Activated naive CD4-positive, alpha-beta T cell treated with anti-CD3 and anti-CD28 coated beads for 36 hours (primary cell): ENCODE data around the gene GEMIN7. TPM values are rescaled to one million over a fixed set of nuclear protein-coding genes. Genes with fewer than 3 reads are reported as not detected.

Experiments used
- CTCF ChIA-PET: fragments of 350-600 bp; sonication (Branson Sonifier 250); formaldehyde crosslinking; loops from one replicate; lab custom pipeline; 2021; ENCODE audit warnings: antibody characterized with exemption; lab: Charles Lee
- DNase-seq: peaks from one replicate; pipeline ENCODE4 v3.0.0-alpha.2; 2020
- H3K27ac Mint-ChIP-seq: one replicate; pipeline ENCODE4 v1.8.0; 2021; ENCODE audit warnings: mild to moderate bottlenecking, mixed read lengths
- H3K27me3 Mint-ChIP-seq: one replicate; pipeline ENCODE4 v1.8.0; 2021; ENCODE audit warnings: low read depth, mixed read lengths
- H3K36me3 Mint-ChIP-seq: one replicate; pipeline ENCODE4 v1.8.0; 2021; ENCODE audit warnings: low read depth, mixed read lengths
- H3K4me1 Mint-ChIP-seq: one replicate; pipeline ENCODE4 v1.8.0; 2021; ENCODE audit warnings: low read depth, mixed read lengths
- H3K4me3 Mint-ChIP-seq: one replicate; pipeline ENCODE4 v1.8.0; 2021; ENCODE audit warnings: mild to moderate bottlenecking, moderate library complexity, mixed read lengths
- H3K9me3 Mint-ChIP-seq: one replicate; pipeline ENCODE4 v1.8.0; 2021; ENCODE audit warnings: mixed read lengths
- intact Hi-C: fragments of 100-400 bp; cut with micrococcal nuclease; formaldehyde crosslinking; loops from one replicate; pipeline ENCODE4 v1.15.1; 2023
- total RNA-seq, 2 experiments: library from RNA; stranded (reverse); gene quantifications; one replicate each; pipeline ENCODE4 v1.2.3, GENCODE V29; 2021

GEMIN7 gene, protein sequence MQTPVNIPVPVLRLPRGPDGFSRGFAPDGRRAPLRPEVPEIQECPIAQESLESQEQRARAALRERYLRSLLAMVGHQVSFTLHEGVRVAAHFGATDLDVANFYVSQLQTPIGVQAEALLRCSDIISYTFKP
- 10 to 100 TPM; 14.7 to 15.4 TPM for total RNA-seq

DNA sequence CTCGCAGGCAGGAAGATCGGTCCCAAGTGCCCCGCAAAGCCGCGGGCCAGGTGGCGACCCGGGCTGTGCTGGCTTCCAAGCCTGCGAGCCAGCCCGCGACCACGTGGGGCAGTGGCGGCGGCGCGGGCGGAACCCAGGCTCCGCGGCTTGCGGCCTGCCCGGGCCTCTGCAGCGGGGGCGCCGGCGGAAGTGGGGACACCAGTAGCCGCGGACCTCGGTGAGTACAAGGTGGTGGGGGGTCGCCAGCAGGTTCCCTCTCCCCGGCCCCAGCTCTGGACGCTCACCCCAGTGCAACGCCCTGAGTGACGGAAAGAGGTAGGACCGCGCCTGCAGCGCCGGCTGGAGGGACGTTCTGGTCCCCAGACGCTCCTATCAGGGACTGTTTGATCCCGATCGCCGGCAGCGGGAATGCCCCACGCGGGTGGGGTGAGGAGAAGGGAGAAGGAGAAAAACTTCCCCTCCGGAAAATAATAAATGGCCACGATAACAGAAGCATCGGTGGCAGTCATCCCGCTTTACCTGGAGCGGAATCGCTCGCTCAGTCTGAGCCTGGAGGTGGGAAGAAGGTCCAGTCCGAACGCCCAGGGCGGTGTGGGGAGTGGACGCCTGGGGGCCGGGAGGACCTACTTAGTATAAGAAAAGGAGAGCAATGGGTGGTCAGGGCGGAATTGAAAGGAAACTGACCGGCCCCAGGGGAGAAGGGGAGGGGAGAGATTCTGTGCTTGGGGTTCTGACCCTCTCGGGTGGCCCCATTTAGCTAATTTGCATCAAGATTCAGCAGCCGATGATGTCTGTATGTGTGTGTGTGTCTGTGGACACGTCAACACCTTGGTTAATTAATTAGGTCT, at the start of gene GEMIN7:
TSS of gene GEMIN7 (plus strand) at position 198 of the 848 bp plus-strand sequence. CDS start 10,855 bp downstream, outside the sequence.
- DNase-seq: peak; percentile 82
- Mint-ChIP-seq H3K4me3 (peak within 1 kb of the TSS; percentile 96), H3K4me1 (peaks cover 50% of the 10 kb centered on the region), H3K27me3 (no peaks in the 10 kb centered on the region), H3K9me3 (no peaks in the 10 kb centered on the region), H3K27ac (peak within 1 kb of the TSS; percentile 76), H3K36me3 (peaks cover 13% of the 10 kb centered on the region)
- CTCF ChIA-PET: interaction anchor here (0.6 to 1.2 kb wide), 3 partner anchors 13 to 58 kb away, joined by 3 to 4 read pairs (median 4); no protein-coding TSS in a partner anchor
- intact Hi-C loops: loop anchor here (1.0 to 5.0 kb wide), 4 partner anchors 38 to 98 kb away; partner anchors contain the start of genes BLOC1S3, CLASRP, RELB and TRAPPC6A

DNA sequence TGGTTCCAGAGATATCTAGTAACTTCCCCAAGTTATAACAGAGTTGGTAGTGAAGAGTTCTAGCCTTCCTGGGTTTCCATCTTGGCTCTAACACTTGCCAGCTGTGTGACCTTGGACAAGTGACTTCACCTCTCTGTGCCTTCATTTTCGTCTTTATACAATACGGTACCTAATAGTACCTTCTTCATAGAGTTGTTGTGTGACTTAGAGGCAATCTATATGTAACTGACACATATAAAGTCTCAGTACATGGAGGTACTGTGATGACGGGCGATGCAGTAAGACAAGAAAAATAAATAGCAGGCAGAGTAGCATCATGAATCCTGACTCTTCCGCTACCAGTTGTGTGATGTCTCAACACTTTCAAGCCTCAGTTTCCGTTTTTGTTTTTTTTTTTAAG, 48.2 kb upstream of the GEMIN7 start:
- Mint-ChIP-seq H3K9me3 (no peaks in the 10 kb centered on the region), H3K4me3 (no peak overlapping the region), H3K4me1 (no peaks in the 10 kb centered on the region), H3K27me3 (no peaks in the 10 kb centered on the region), H3K27ac (peak overlapping the region; percentile 65), H3K36me3 (peaks cover 51% of the 10 kb centered on the region)
- intact Hi-C loops: no loop called here
- DNase-seq: no peak
- CTCF ChIA-PET: no interaction called here

DNA sequence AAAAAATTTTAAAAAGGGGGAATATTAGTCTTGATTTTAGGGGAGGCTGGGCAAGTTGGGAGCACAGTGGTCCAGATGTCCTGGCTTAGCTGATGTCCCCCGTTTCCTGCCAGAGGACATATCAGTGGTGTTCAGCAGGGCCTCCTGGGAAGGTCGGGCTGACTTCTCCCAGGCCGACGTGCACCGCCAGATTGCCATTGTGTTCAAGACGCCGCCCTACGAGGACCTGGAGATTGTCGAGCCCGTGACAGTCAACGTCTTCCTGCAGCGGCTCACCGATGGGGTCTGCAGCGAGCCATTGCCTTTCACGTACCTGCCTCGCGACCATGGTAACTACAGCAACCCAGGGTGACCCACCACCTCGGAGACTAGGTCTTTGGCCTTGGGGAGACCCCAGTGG, 46.6 kb upstream of the GEMIN7 start:
- intact Hi-C loops: no loop called here
- Mint-ChIP-seq H3K27ac (peak overlapping the region; percentile 55), H3K4me1 (no peaks in the 10 kb centered on the region), H3K9me3 (no peaks in the 10 kb centered on the region), H3K27me3 (no peaks in the 10 kb centered on the region), H3K4me3 (no peak overlapping the region), H3K36me3 (peaks cover 50% of the 10 kb centered on the region)
- DNase-seq: no peak
- CTCF ChIA-PET: interaction anchor here (0.6 kb wide), 2 partner anchors 223 to 296 kb away, joined by 3 to 4 read pairs; no protein-coding TSS in a partner anchor

DNA sequence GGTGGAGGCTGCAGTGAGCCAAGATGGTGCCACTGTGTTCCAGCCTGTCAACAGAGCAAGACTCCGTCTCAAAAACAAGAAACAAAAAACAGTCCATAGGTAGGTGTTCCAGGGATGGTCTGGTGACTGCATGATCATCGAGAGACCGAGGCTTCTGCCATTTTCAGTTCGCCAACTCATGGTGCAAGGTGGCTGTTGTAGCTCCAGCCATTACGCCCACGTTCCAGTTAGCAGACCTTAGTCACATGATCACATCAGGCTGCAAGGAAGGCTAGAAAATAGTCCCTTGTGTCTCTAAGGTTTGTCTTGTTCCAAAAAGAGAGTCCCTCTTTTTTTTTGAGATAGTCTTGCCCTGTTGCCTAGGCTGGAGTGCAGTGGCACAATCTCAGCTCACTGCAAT, 43.3 kb upstream of the GEMIN7 start:
- H3K4me3 Mint-ChIP-seq: no peak overlapping the region
- no peaks in the 10 kb centered on the region for H3K27me3 Mint-ChIP-seq
- no peak for DNase-seq
- CTCF ChIA-PET: no interaction called here
- no peaks in the 10 kb centered on the region for H3K9me3 Mint-ChIP-seq
- H3K27ac Mint-ChIP-seq: no peak overlapping the region
- H3K4me1 Mint-ChIP-seq: peaks cover 17% of the 10 kb centered on the region
- peaks cover 51% of the 10 kb centered on the region for H3K36me3 Mint-ChIP-seq
- intact Hi-C loops: no loop called here

DNA sequence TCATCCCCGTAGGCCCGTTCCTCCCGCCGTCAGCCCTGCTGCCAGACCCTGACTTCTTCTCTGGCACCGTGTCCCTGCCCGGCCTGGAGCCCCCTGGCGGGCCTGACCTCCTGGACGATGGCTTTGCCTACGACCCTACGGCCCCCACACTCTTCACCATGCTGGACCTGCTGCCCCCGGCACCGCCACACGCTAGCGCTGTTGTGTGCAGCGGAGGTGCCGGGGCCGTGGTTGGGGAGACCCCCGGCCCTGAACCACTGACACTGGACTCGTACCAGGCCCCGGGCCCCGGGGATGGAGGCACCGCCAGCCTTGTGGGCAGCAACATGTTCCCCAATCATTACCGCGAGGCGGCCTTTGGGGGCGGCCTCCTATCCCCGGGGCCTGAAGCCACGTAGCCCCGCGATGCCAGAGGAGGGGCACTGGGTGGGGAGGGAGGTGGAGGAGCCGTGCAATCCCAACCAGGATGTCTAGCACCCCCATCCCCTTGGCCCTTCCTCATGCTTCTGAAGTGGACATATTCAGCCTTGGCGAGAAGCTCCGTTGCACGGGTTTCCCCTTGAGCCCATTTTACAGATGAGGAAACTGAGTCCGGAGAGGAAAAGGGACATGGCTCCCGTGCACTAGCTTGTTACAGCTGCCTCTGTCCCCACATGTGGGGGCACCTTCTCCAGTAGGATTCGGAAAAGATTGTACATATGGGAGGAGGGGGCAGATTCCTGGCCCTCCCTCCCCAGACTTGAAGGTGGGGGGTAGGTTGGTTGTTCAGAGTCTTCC, 41.5 kb upstream of the GEMIN7 start:
- intact Hi-C loops: loop anchor here (2.0 kb wide), 1 partner anchor 147 kb away; the partner anchor contains the start of gene TOMM40
- Mint-ChIP-seq H3K4me3 (peak overlapping the region; percentile 15), H3K27ac (no peak overlapping the region), H3K9me3 (no peaks in the 10 kb centered on the region), H3K36me3 (peaks cover 55% of the 10 kb centered on the region), H3K4me1 (peaks cover 31% of the 10 kb centered on the region), H3K27me3 (no peaks in the 10 kb centered on the region)
- CTCF ChIA-PET: interaction anchor here (0.6 kb wide), 1 partner anchor 87 kb away, joined by 3 read pairs; no protein-coding TSS in a partner anchor
- DNase-seq: no peak

DNA sequence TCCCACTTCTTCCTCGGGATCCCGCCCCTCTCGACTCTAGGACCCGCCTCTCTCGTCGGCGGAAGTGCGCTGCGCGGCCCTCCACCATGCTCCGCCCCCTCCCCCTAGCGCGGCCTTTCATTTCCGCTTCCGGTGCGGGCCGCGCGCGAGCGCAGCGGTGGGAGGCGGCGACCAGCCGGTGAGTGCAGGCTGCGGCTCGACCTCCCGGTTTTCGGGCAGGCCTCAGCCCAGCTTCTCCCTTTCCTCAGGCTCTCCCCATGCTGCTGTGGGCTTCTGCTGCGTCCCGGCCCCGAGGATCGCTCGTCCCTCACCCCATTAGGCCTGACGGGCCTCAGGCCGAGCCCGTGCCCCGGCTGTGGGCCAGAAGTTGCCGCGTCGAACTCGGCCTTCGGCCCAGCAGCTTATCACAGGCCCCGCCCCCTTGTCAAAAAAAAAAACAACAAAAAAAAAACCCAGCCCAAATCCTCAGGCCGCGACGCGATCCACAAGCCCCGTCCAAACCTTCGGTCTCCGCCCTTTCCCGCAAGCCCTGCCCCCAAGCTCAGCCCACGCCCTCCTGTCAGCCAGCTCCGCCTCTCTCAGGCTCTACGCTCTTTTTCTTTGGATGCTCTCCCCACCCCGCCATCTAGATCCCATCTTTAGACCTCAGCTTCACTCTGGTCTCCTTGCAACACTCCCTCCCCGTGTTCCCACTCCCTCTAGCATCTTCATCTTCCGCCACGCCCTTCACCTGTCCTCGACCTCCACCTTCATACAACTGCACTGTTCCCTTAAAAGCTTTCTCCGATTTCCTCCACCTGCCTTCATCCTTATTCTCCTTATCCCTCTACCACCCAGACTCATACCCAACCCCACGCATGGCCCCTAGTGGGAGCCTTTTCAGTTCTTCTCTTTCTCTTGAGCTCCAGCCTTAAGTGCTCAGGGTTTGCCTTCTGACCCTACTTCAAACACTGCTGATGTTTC, 39.8 kb upstream of the GEMIN7 start, which contains the start of gene CLASRP:
TSS of gene CLASRP (plus strand) at position 115 of the 963 bp plus-strand sequence. CDS start 1,168 bp downstream, outside the sequence.
- intact Hi-C loops: loop anchor here (1.0 to 2.0 kb wide), 3 partner anchors 37 to 148 kb away; partner anchors contain the start of genes GEMIN7 and TOMM40
- CTCF ChIA-PET: interaction anchor here (0.6 to 2.3 kb wide), 5 partner anchors 10 to 140 kb away, joined by 3 to 7 read pairs (median 3); partner anchors contain the start of genes BLOC1S3 and TRAPPC6A
- no peaks in the 10 kb centered on the region for H3K27me3 Mint-ChIP-seq
- peak within 1 kb of the TSS; percentile 91 for H3K4me3 Mint-ChIP-seq
- H3K27ac Mint-ChIP-seq: peak within 1 kb of the TSS; percentile 90
- H3K9me3 Mint-ChIP-seq: no peaks in the 10 kb centered on the region
- peaks cover 33% of the 10 kb centered on the region for H3K4me1 Mint-ChIP-seq
- H3K36me3 Mint-ChIP-seq: peaks cover 49% of the 10 kb centered on the region
- peak; percentile 91 for DNase-seq

DNA sequence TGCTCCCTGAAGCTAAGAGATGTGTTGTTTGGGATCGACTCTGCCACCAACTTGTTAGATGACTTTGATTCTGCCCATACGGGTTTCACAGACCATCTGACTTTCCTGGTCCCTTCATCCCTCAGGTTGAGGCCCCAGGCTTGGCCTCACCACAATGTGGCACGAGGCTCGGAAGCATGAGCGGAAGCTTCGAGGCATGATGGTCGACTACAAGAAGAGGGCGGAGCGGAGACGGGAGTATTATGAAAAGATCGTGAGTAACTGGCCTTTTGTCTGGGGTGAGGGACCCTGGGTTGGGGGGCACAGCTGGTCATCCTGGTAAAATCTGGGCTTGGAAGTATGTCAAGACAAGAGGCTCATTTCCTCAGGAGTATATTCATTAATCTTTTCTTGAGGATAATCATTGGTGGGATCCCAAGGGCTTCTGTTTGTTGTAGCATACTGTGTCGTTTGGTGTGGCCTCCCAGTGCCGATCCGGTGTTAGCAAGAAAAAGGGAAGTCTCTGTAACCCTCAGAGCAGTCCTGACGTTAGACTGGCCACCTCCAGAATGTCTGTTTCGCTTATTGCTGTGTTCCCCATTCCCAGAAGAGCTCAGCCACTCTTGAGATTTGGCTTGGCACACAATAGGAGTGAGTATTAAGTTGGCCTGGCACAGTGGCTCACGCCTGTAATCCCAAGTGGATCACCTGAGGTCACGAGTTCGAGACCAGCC, 38.8 kb upstream of the GEMIN7 start:
- Mint-ChIP-seq H3K4me1 (peaks cover 37% of the 10 kb centered on the region), H3K27ac (peak overlapping the region; percentile 90), H3K4me3 (peak overlapping the region; percentile 91), H3K27me3 (no peaks in the 10 kb centered on the region), H3K36me3 (peaks cover 47% of the 10 kb centered on the region), H3K9me3 (no peaks in the 10 kb centered on the region)
- CTCF ChIA-PET: interaction anchor here (1.9 to 2.3 kb wide), 2 partner anchors 19 to 51 kb away, joined by 4 to 7 read pairs; no protein-coding TSS in a partner anchor
- no peak for DNase-seq
- intact Hi-C loops: no loop called here

DNA sequence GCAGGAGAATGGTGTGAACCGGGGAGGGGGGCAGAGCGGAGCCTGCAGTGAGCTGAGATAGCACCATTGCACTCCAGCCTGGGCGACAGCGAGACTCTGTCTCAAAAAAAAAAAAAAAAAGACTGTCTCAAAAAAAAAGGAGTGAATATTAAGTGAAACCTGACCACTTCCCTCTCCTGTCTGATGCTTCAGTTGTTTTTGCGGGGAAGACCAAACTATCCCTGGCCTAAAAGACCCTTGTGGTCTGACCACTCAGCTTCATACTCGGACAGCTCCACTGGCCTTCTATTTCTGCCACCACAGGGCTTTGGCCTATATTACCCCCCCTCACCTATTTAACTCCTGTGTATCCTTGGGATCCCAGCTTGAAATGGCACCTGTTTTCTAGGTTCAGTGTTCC, 37.9 kb upstream of the GEMIN7 start:
- Mint-ChIP-seq H3K9me3 (no peaks in the 10 kb centered on the region), H3K27me3 (no peaks in the 10 kb centered on the region), H3K36me3 (peaks cover 44% of the 10 kb centered on the region), H3K27ac (no peak overlapping the region), H3K4me3 (peak overlapping the region; percentile 19), H3K4me1 (peaks cover 46% of the 10 kb centered on the region)
- DNase-seq: no peak
- CTCF ChIA-PET: interaction anchor here (1.9 kb wide), 1 partner anchor 52 kb away, joined by 4 read pairs; no protein-coding TSS in a partner anchor
- intact Hi-C loops: no loop called here

DNA sequence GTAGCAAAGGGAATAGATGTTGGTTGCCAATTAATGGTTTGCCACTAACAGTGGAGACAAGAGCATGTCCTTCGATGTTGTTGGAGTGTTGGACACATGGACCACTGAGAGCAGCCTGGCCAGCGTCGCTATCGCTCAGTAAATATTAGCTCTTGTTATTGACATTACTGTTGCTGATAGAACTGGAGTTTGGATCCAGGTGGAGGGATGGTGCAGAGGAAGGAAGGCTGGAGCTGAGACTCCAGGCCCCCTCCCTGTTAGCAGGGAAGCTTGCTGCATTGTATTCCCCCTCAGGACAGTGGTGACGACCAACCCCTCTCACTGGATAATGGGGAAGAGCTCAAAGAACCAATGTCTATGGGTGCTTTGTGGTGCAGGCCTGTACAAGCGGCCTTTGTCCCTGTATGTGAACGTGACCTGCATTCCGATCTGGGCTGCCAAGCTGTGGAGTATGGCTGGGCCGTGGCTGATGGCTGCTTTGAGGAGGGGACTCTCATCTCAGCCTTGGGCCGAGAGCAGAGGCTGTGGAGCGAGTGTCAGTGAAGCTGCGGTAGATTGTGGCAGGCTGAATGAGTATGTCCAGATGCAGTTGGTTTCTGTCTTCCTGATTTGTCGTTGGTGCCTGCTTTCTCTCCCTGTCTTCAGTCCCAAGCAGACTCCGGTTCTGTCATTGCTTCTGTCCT, 33.2 kb upstream of the GEMIN7 start:
- Mint-ChIP-seq H3K4me3 (no peak overlapping the region), H3K36me3 (peaks cover 32% of the 10 kb centered on the region), H3K27ac (no peak overlapping the region), H3K4me1 (peaks cover 56% of the 10 kb centered on the region), H3K9me3 (no peaks in the 10 kb centered on the region), H3K27me3 (no peaks in the 10 kb centered on the region)
- CTCF ChIA-PET: no interaction called here
- no peak for DNase-seq
- intact Hi-C loops: no loop called here

DNA sequence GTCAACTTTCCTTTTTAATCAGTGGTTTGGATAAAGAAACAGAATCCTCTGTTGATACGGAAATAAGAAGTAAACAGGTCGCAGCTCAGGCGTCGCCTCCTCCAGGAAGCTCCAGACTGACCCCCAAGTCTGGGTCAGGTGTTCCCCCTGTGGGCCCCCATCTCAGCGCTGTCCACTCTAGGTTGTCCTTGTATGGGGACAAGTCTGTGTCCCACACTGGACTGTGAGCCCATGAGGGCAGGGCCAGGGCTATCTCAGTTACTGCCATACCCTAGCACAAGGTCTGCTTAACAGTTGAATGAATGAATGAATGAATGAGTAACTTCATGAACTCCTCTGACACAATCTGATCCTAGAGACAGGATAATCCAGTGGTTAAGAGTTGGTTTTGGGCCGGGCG, 32.7 kb upstream of the GEMIN7 start:
- H3K36me3 Mint-ChIP-seq: peaks cover 30% of the 10 kb centered on the region
- intact Hi-C loops: no loop called here
- DNase-seq: no peak
- no peaks in the 10 kb centered on the region for H3K9me3 Mint-ChIP-seq
- CTCF ChIA-PET: no interaction called here
- no peaks in the 10 kb centered on the region for H3K27me3 Mint-ChIP-seq
- no peak overlapping the region for H3K4me3 Mint-ChIP-seq
- H3K4me1 Mint-ChIP-seq: peaks cover 52% of the 10 kb centered on the region
- H3K27ac Mint-ChIP-seq: peak overlapping the region; percentile 56
